Neural cell (in vitro differentiated cells): ENCODE measurements around the gene CHD1.

Experiments used
- EP300 ChIP-seq: fragments of 450-650 bp; conservative IDR thresholded peaks from 2 replicates; pipeline ENCODE4 v1.6.1; 2014; ENCODE audit warnings: antibody characterized with exemption, mild to moderate bottlenecking, moderate library complexity; ENCODE audit not compliant: poor library complexity, severe bottlenecking
- EZH2 ChIP-seq: fragments of 200-600, 300-800 bp; shearing (Covaris generic), sonication (generic); IDR thresholded peaks from 2 replicates; pipeline ENCODE4 v1.6.1; 2014; ENCODE audit warnings: antibody characterized with exemption, low read length, borderline replicate concordance, mild to moderate bottlenecking; ENCODE audit not compliant: insufficient read depth, poor library complexity, severe bottlenecking
- MXI1 ChIP-seq: fragments of 450-650 bp; conservative IDR thresholded peaks from 2 replicates; pipeline ENCODE4 v1.6.1; 2014; ENCODE audit warnings: antibody characterized with exemption, mild to moderate bottlenecking; ENCODE audit not compliant: poor library complexity, severe bottlenecking
- POLR2AphosphoS5 ChIP-seq: IDR thresholded peaks from 2 replicates; pipeline ENCODE4 v1.6.1; 2012
- RAD21 ChIP-seq: fragments of 450-650 bp; conservative IDR thresholded peaks from 2 replicates; pipeline ENCODE4 v1.6.1; 2014; ENCODE audit warnings: antibody characterized with exemption, mild to moderate bottlenecking, moderate library complexity
- REST ChIP-seq: IDR thresholded peaks from 2 replicates; pipeline ENCODE4 v1.6.1; 2012; ENCODE audit warnings: borderline replicate concordance
- SMC3 ChIP-seq: fragments of 450-650 bp; conservative IDR thresholded peaks from 2 replicates; pipeline ENCODE4 v1.6.1; 2014; ENCODE audit warnings: antibody characterized with exemption, mild to moderate bottlenecking, moderate library complexity; ENCODE audit not compliant: poor library complexity
- TAF1 ChIP-seq: IDR thresholded peaks from 2 replicates; pipeline ENCODE4 v1.6.1; 2012; ENCODE audit warnings: low read depth
- TF ChIP-seq, protein P1 (sequence below): fragments of 450-650 bp; IDR thresholded peaks from 2 replicates; pipeline ENCODE4 v1.5.1; 2014; ENCODE audit warnings: antibody characterized with exemption, mild to moderate bottlenecking, moderate library complexity; ENCODE audit not compliant: poor library complexity, severe bottlenecking

DNA sequence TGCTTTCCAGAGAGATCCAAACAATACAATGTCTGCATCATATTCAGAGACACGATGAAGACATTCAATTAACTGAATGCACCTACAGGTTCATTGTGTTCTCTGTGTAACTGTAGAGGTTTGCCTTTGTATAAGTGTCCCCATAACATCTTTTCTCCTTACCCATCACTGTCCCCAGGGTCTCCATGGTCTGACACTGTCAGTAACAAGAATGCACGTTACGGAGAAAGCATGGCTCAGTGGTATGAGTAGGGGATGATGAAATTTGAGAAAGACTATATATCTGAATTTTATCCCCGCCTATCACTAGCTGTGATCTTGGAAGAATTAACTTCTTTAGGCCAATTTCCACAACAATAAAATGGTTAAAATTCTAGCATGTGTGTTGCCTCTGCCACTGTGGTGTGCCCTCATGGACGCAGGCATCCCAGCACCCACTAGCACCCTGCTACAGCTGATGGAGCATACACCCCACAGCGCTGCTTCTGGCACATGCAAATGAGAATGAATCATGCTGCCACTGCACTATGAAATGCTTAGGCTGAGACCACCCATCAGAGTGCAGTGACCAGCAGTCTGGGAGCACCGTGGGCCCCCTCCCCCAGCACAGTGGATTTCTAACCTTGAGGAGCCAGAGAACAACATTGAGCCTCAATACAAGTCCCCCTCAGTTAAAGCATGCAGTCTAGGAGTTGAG is 101.1 kb downstream of the CHD1 start:
- TF ChIP-seq EZH2 = no peak
- TF ChIP-seq, protein P1, sequence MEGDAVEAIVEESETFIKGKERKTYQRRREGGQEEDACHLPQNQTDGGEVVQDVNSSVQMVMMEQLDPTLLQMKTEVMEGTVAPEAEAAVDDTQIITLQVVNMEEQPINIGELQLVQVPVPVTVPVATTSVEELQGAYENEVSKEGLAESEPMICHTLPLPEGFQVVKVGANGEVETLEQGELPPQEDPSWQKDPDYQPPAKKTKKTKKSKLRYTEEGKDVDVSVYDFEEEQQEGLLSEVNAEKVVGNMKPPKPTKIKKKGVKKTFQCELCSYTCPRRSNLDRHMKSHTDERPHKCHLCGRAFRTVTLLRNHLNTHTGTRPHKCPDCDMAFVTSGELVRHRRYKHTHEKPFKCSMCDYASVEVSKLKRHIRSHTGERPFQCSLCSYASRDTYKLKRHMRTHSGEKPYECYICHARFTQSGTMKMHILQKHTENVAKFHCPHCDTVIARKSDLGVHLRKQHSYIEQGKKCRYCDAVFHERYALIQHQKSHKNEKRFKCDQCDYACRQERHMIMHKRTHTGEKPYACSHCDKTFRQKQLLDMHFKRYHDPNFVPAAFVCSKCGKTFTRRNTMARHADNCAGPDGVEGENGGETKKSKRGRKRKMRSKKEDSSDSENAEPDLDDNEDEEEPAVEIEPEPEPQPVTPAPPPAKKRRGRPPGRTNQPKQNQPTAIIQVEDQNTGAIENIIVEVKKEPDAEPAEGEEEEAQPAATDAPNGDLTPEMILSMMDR = no peak
- TF ChIP-seq RAD21 = no peak
- TF ChIP-seq POLR2AphosphoS5 = no peak
- no peak for TF ChIP-seq MXI1
- no peak for TF ChIP-seq TAF1
- TF ChIP-seq EP300 = no peak
- TF ChIP-seq REST = no peak
- TF ChIP-seq SMC3 = no peak
